ENCODE results near the gene MCUB.
"Not testable (repeated sequence)": the region's sequence is repeated elsewhere in the genome, so short reads cannot be mapped to it uniquely, and the experiment has no call there.

Gene MCUB

DNA sequence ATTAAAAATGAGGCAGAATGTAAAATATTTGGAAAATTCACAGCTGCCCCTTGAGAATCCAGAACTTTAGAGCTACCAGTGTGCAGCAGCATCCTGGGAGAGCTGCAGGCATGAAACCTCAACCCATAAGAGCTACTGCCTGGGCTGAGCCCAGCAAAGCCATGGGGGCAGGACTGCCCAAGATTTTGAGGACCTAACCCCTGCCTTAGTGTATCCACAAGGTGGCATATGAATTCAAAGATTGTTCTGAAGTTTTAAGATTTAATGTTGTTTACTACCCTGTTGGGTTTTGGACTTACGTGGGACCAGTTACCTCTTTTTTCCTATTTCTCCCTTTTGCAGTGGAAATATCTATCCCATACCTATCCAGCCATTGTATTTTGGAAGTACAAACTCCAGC is 116.8 kb downstream of the MCUB start:
- TF ChIP-seq, protein P1, sequence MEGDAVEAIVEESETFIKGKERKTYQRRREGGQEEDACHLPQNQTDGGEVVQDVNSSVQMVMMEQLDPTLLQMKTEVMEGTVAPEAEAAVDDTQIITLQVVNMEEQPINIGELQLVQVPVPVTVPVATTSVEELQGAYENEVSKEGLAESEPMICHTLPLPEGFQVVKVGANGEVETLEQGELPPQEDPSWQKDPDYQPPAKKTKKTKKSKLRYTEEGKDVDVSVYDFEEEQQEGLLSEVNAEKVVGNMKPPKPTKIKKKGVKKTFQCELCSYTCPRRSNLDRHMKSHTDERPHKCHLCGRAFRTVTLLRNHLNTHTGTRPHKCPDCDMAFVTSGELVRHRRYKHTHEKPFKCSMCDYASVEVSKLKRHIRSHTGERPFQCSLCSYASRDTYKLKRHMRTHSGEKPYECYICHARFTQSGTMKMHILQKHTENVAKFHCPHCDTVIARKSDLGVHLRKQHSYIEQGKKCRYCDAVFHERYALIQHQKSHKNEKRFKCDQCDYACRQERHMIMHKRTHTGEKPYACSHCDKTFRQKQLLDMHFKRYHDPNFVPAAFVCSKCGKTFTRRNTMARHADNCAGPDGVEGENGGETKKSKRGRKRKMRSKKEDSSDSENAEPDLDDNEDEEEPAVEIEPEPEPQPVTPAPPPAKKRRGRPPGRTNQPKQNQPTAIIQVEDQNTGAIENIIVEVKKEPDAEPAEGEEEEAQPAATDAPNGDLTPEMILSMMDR (IDR thresholded peaks at IDR 0.05; ENCODE audit: insufficient read depth, low read length, poor library complexity, severe bottlenecking), result peak; percentile 20
- no peak for DNase-seq (ENCODE audit: extremely low read depth, insufficient read length)
- Histone ChIP-seq H3K27me3 (replicated peaks; ENCODE audit: control insufficient read depth, insufficient read depth, low read length) (no peaks in the 10 kb centered on the region), H3K36me3 (ENCODE audit: control insufficient read depth, insufficient read depth, low read length) (no peaks in the 10 kb centered on the region; the same call in 1 of the 2 replicates), H3K4me3 (replicated peaks; ENCODE audit: low read depth, low read length) (no peak overlapping the region)

DNA sequence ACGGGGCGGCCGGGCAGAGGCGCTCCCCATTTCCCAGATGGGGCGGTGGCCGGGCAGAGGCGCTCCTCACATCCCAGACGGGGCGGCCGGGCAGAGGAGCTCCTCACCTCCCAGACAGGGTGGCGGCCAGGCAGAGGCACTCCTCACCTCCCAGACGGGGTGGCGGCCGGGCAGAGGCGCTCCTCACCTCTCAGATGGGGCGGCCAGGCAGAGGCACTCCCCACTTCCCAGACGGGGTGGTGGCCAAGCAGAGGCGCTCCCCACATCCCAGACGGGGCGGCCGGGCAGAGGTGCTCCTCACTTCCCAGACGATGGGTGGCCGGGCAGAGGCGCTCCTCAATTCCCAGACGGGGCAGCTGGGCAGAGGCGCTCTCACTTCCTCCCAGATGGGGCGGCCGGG is 118.4 kb downstream of the MCUB start:
- not testable (repeated sequence) for DNase-seq (ENCODE audit: extremely low read depth, insufficient read length); H3K36me3 ChIP-seq (ENCODE audit: control insufficient read depth, insufficient read depth, low read length); H3K4me3 ChIP-seq (replicated peaks; ENCODE audit: low read depth, low read length); H3K27me3 ChIP-seq (replicated peaks; ENCODE audit: control insufficient read depth, insufficient read depth, low read length)

DNA sequence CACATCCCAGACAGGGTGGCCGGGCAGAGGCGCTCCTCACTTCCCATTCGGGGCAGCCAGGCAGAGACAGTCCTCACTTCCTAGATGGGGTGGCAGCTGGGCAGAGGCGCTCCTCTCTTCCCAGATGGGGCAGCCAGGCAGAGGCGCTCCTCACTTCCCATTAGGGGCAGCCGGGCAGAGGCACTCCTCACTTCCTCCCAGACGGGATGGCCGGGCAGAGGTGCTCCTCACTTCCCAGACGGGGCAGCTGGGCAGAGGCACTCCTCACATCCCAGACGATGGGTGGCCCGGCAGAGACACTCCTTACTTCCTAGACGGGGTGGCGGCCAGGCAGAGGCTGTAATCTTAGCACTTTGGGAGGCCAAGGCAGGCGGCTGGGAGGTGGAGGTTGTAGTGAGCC is 118.9 kb downstream of the MCUB start:
- H3K4me3 ChIP-seq (replicated peaks; ENCODE audit: low read depth, low read length); H3K36me3 ChIP-seq (ENCODE audit: control insufficient read depth, insufficient read depth, low read length); H3K27me3 ChIP-seq (replicated peaks; ENCODE audit: control insufficient read depth, insufficient read depth, low read length); DNase-seq (ENCODE audit: extremely low read depth, insufficient read length): not testable (repeated sequence)

DNA sequence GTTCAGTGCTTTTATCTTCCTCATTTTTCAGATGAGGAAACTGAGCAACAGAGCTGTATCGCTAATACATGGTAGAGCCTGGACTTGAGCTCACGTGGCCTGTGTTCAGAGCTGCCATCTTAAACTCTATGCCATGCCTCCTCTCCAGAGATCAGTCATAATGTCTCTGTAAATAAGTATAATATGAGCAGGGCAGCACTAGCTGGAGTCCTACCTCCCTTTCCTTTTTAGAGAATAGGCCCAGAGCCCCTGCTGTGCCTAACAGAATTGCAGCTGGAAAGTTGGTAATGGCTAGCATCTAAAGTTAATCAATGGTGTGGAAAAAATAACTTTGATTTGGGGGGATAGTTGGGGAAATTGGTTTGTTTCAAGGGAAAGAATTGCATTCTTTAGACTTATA is 122.8 kb downstream of the MCUB start:
- Histone ChIP-seq H3K36me3 (ENCODE audit: control insufficient read depth, insufficient read depth, low read length) (no peaks in the 10 kb centered on the region; the same call in 1 of the 2 replicates), H3K27me3 (replicated peaks; ENCODE audit: control insufficient read depth, insufficient read depth, low read length) (no peaks in the 10 kb centered on the region), H3K4me3 (replicated peaks; ENCODE audit: low read depth, low read length) (no peak overlapping the region)
- no peak for DNase-seq (ENCODE audit: extremely low read depth, insufficient read length)
- TF ChIP-seq, protein P1 (IDR thresholded peaks at IDR 0.05; ENCODE audit: insufficient read depth, low read length, poor library complexity, severe bottlenecking), result no peak

DNA sequence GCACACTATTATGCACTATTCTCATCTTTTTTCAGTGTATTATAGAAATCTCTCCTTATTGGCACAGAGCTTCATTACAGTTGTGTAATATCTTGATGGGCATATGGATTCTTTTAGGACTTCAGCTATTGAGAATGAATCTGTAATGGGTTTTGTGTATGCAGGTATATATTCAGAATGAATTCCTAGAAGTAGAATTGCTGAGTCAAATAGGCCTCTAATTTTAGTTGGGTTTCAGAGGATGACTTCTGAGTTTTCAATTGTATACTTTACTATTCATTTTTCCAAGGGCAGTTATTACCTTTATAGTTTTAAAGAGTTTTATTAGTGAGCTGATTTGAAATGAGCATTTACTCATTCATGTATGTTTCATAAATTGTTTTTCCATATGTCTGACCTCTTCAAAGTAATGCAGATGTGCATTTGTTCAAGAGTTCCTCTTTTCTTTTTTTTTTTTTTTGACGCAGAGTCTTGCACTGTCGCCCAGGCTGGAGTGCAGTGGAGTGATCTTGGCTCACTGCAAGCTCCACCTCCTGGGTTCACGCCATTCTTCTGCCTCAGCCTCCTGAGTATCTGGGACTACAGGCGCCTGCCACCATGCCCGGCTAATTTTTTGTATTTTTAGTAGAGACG is 123.7 kb downstream of the MCUB start:
- H3K36me3 ChIP-seq (ENCODE audit: control insufficient read depth, insufficient read depth, low read length), result no peaks in the 10 kb centered on the region; the same call in 1 of the 2 replicates
- no peak for DNase-seq (ENCODE audit: extremely low read depth, insufficient read length)
- no peak overlapping the region for H3K4me3 ChIP-seq (replicated peaks; ENCODE audit: low read depth, low read length)
- H3K27me3 ChIP-seq (replicated peaks; ENCODE audit: control insufficient read depth, insufficient read depth, low read length), result no peaks in the 10 kb centered on the region
- TF ChIP-seq, protein P1 (IDR thresholded peaks at IDR 0.05; ENCODE audit: insufficient read depth, low read length, poor library complexity, severe bottlenecking), result no peak

DNA sequence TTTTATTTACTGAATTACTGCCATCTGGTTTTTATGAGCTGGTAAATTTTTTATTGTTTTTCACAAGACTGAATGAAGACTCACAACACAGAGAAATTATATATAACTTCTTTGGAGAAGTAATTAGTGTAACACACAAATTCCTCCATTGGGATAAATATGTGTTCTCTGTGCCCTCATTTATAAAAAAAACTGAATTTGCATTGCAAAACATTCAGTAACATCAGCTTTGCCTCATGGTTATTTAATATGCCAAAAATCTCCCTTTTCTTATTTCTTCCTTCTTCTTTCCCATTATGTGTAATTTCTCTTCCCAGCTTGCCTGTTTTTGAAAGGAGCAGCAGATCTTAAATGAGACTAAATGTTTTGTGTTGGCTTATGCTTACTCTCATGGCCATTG is 124.7 kb downstream of the MCUB start:
- Histone ChIP-seq H3K27me3 (replicated peaks; ENCODE audit: control insufficient read depth, insufficient read depth, low read length) (no peaks in the 10 kb centered on the region), H3K36me3 (ENCODE audit: control insufficient read depth, insufficient read depth, low read length) (no peaks in the 10 kb centered on the region; the same call in 1 of the 2 replicates), H3K4me3 (replicated peaks; ENCODE audit: low read depth, low read length) (no peak overlapping the region)
- TF ChIP-seq, protein P1 (IDR thresholded peaks at IDR 0.05; ENCODE audit: insufficient read depth, low read length, poor library complexity, severe bottlenecking), result no peak
- no peak for DNase-seq (ENCODE audit: extremely low read depth, insufficient read length)
